MCF 10A (cell line): Measurements from ENCODE around the gene DDX3X. TPM values are rescaled to one million over a fixed set of nuclear protein-coding genes. Genes with fewer than 3 reads are reported as not detected.

Experiments
- BruUV-seq: library from RNA; stranded (reverse); fragments of 400-500 nt; replicated peaks from 2 replicates; lab custom pipeline; 2021; lab: Mats Ljungman, UMichigan
- CTCF ChIA-PET: fragments of 300-600 bp; sonication (Branson Sonifier 250); formaldehyde crosslinking; extraction: SDS; loops from one replicate; lab custom pipeline; 2021; ENCODE audit warnings: antibody characterized with exemption, inconsistent platforms; lab: Yijun Ruan, JAX
- POLR2A ChIA-PET: fragments of 300-600, 350-650 bp; sonication (Branson Sonifier 250); formaldehyde crosslinking; extraction: SDS; loops from one replicate; lab custom pipeline; 2020; ENCODE audit warnings: antibody characterized with exemption, inconsistent platforms; lab: Yijun Ruan, JAX
- DNase-seq: peaks from one replicate; pipeline ENCODE4 v3.0.0-alpha.2; 2018; ENCODE audit not compliant: unreplicated experiment
- H3K27ac Mint-ChIP-seq: one replicate; pipeline ENCODE4 v1.8.0; 2022; ENCODE audit warnings: mild to moderate bottlenecking, low read depth, mixed read lengths; ENCODE audit not compliant: unreplicated experiment
- H3K27me3 Mint-ChIP-seq: one replicate; pipeline ENCODE4 v1.8.0; 2022; ENCODE audit warnings: mixed read lengths; ENCODE audit not compliant: insufficient read depth, unreplicated experiment
- H3K36me3 Mint-ChIP-seq: one replicate; pipeline ENCODE4 v1.8.0; 2022; ENCODE audit warnings: mild to moderate bottlenecking, moderate library complexity, mixed read lengths; ENCODE audit not compliant: insufficient read depth, unreplicated experiment
- H3K4me1 Mint-ChIP-seq: one replicate; pipeline ENCODE4 v1.8.0; 2022; ENCODE audit warnings: mixed read lengths; ENCODE audit not compliant: insufficient read depth, unreplicated experiment
- H3K4me3 Mint-ChIP-seq: one replicate; pipeline ENCODE4 v1.8.0; 2022; ENCODE audit warnings: mild to moderate bottlenecking, moderate library complexity, mixed read lengths; ENCODE audit not compliant: unreplicated experiment
- H3K9me3 Mint-ChIP-seq: one replicate; pipeline ENCODE4 v1.8.0; 2022; ENCODE audit warnings: mixed read lengths; ENCODE audit not compliant: unreplicated experiment
- intact Hi-C: fragments of 100-400 bp; cut with micrococcal nuclease; formaldehyde crosslinking; loops from 2 replicates; pipeline ENCODE4 v1.14.1; 2022
- total RNA-seq: library from RNA; stranded (reverse); gene quantifications from 2 replicates; pipeline ENCODE4 v1.2.3, GENCODE V29; 2022
- TF ChIP-seq, protein P1 (sequence below): fragments of 200-600 bp; IDR thresholded peaks from one replicate; pipeline ENCODE4 v1.8.0; 2022; ENCODE audit warnings: antibody characterized with exemption, mild to moderate bottlenecking; ENCODE audit not compliant: unreplicated experiment

Gene DDX3X
- total RNA-seq, 1 experiment from 2014 or later = 290 TPM

GRCh38 chrX:41339148-41339547 is 5.2 kb downstream of the DDX3X start:
- Mint-ChIP-seq H3K36me3 (peaks cover 83% of the 10 kb centered on the region), H3K27ac (no peak overlapping the region), H3K27me3 (no peaks in the 10 kb centered on the region), H3K9me3 (no peaks in the 10 kb centered on the region), H3K4me3 (peak overlapping the region; percentile 28), H3K4me1 (peaks cover 32% of the 10 kb centered on the region)
- TF ChIP-seq, protein P1, sequence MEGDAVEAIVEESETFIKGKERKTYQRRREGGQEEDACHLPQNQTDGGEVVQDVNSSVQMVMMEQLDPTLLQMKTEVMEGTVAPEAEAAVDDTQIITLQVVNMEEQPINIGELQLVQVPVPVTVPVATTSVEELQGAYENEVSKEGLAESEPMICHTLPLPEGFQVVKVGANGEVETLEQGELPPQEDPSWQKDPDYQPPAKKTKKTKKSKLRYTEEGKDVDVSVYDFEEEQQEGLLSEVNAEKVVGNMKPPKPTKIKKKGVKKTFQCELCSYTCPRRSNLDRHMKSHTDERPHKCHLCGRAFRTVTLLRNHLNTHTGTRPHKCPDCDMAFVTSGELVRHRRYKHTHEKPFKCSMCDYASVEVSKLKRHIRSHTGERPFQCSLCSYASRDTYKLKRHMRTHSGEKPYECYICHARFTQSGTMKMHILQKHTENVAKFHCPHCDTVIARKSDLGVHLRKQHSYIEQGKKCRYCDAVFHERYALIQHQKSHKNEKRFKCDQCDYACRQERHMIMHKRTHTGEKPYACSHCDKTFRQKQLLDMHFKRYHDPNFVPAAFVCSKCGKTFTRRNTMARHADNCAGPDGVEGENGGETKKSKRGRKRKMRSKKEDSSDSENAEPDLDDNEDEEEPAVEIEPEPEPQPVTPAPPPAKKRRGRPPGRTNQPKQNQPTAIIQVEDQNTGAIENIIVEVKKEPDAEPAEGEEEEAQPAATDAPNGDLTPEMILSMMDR = no peak
- no peak for DNase-seq
- no TSS peak for BruUV-seq
- intact Hi-C loops = loop anchor here (5.0 kb wide), 1 partner anchor 43 kb away; no protein-coding TSS in a partner anchor
- POLR2A ChIA-PET = interaction anchor here (0.8 to 4.6 kb wide), 5 partner anchors 9 to 140 kb away, joined by 3 to 28 read pairs (median 6); no protein-coding TSS in a partner anchor
- CTCF ChIA-PET = interaction anchor here (0.5 to 1.0 kb wide), 4 partner anchors 20 to 421 kb away, joined by 3 read pairs; no protein-coding TSS in a partner anchor

DNA sequence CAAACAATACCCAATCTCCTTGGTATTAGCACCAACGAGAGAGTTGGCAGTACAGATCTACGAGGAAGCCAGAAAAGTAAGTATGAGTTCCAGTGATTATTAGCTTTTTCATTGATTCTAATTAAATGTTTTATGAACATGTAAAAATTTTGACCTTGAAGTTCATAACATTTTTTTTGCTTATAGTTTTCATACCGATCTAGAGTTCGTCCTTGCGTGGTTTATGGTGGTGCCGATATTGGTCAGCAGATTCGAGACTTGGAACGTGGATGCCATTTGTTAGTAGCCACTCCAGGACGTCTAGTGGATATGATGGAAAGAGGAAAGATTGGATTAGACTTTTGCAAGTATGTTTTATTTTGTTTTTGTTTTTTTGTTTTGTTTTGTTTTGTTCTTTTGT is 10.1 kb downstream of the DDX3X start:
- TF ChIP-seq, protein P1 = no peak
- Mint-ChIP-seq H3K4me3 (no peak overlapping the region), H3K9me3 (no peaks in the 10 kb centered on the region), H3K4me1 (peaks cover 7% of the 10 kb centered on the region), H3K36me3 (peaks cover 100% of the 10 kb centered on the region), H3K27me3 (no peaks in the 10 kb centered on the region), H3K27ac (no peak overlapping the region)
- intact Hi-C loops = no loop called here
- ChIA-PET POLR2A (no interaction called here), CTCF (interaction anchor here (0.7 kb wide), 1 partner anchor 29 kb away, joined by 3 read pairs; no protein-coding TSS in a partner anchor)
- BruUV-seq = no TSS peak
- no peak for DNase-seq

GRCh38 chrX:41347186-41347585 is 13.2 kb downstream of the DDX3X start:
- H3K36me3 Mint-ChIP-seq = peaks cover 96% of the 10 kb centered on the region
- BruUV-seq = no TSS peak

DNA sequence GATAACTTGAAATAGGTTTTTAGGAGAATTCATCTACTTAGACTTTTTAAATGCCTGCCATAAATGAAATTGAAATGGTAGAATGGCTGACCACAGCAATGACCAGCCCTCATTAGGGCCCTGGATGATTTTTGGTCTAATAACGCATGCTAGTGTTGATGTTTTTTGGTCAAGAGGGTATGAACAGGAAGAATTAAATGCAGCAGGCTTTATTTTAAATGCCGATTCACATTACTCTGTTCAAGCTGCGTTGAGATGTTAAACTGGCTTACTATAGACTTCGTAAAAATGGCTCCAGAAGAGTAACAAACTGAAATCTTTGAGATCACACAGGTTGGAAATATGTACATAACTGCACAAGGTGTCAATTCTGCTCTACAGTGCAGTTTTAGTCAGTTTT is 14.6 kb downstream of the DDX3X start:
- CTCF ChIA-PET = interaction anchor here (0.6 kb wide), 2 partner anchors 15 to 171 kb away, joined by 3 to 6 read pairs; partner anchors contain the start of gene DDX3X
- no peaks in the 10 kb centered on the region for H3K9me3 Mint-ChIP-seq
- no peak overlapping the region for H3K4me3 Mint-ChIP-seq
- POLR2A ChIA-PET = interaction anchor here (1.3 to 2.9 kb wide), 2 partner anchors 10 to 15 kb away, joined by 4 to 13 read pairs; partner anchors contain the start of gene DDX3X
- H3K27me3 Mint-ChIP-seq = no peaks in the 10 kb centered on the region
- BruUV-seq = no TSS peak
- intact Hi-C loops = no loop called here
- H3K27ac Mint-ChIP-seq = no peak overlapping the region
- TF ChIP-seq, protein P1 = no peak
- H3K4me1 Mint-ChIP-seq = peaks cover 25% of the 10 kb centered on the region
- peaks cover 83% of the 10 kb centered on the region for H3K36me3 Mint-ChIP-seq
- no peak for DNase-seq

More at GRCh38 chrX:41347186-41347585, 13.2 kb downstream of the DDX3X start:
- peaks cover 17% of the 10 kb centered on the region for H3K4me1 Mint-ChIP-seq
- DNase-seq = no peak
- TF ChIP-seq, protein P1 = no peak
- H3K9me3 Mint-ChIP-seq = no peaks in the 10 kb centered on the region
- no peak overlapping the region for H3K4me3 Mint-ChIP-seq
- intact Hi-C loops = no loop called here
- POLR2A ChIA-PET = interaction anchor here (2.9 kb wide), 1 partner anchor 9 kb away, joined by 13 read pairs; no protein-coding TSS in a partner anchor
- no peaks in the 10 kb centered on the region for H3K27me3 Mint-ChIP-seq
- CTCF ChIA-PET = no interaction called here
- H3K27ac Mint-ChIP-seq = no peak overlapping the region
